GM18909 (cell line): ENCODE data around the gene SLC6A19.

Experiments
- ATAC-seq: cut with Tn5 transposase; IDR thresholded peaks from one replicate; pipeline ENCODE4 v1.9.1; 2021; ENCODE audit warnings: mild to moderate bottlenecking; ENCODE audit not compliant: unreplicated experiment, poor library complexity

Gene SLC6A19

DNA sequence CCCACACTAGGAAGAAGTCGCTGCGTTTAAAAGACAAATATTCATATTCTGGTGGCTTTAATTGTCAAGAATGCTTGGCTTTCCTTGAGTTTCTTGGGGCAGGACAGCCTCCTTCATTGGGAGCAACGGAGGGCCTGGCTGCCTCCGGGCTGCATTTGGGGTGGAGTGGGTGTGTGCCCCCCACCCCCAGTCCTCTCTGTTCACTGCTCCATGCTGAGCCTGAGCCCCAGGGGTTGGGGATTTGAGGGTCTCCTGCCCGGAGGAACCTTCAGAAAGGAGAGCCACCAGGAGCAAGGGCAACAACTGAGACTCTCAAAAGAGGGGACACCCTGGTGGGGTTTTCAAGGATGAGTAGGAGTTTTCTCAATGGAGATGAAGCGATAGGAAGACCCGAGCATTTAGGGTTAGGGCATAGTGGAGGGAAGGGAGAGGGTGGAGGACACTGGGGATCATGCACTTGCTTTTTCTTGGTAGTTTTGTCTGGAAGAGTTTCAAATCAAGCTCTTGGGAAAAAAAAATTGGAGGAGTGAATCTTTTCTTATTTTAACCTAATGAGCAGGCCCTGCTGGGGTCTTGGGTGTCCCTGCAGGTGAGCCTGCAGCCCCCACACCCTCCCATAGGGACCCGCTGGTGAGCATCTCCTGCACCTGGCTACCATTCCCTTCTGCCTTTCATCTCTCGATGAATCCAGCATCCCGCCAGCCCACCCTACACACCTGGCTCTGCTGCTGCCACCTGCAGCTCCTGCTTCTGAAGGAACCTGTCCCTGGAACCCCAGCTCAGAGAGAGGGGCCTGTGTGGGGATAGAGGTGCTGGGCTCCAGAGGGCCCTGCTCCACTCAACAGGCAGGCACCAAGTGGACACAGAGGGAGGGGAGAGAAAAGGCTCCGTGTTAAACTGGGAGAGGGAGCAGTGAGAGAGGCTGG is 4.1 kb downstream of the SLC6A19 start:
- no peak for ATAC-seq

DNA sequence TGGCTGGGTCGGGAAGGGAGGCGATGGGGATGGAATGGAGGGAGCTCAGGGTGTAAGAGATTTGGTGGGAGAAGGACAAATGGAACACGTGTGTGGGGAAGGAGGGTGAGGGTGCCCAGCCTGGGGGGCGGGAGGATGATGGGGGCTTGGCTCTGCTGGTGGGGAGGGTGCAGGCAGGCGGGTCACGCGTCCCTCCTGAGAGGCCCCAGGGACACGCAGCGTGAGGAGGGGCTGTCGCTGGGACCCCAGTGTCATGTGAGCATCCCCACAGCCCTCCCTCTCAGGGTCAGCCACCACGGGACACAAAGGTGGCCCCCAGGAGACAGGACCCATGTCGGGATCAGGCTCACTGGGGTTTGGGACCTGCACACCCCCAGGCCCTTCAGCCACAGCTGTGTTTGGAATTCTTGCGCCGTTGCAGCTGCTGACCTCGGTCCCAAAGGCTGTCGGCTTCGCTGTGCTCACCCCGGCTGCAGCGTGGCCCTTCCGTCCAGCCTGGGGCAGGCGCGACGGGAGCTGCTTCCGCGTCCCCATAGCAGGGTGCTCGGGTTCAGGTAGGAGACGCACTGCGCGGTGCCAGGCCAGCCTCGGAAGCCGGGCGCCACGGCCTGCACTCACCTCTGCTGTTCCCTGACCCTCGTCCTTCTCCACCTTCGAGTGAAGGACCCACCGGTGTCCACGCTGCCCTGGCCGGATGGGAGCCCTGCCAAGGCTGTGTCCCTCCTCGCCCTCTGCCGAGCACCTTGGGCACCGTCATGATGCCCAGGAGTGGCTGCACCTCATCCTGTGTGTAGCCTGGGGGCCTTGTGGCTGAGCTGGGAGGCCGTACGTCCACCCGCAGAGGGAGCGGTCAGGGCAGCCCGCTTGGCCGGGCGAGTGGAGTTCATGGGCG is 5.4 kb downstream of the SLC6A19 start:
- no peak for ATAC-seq

DNA sequence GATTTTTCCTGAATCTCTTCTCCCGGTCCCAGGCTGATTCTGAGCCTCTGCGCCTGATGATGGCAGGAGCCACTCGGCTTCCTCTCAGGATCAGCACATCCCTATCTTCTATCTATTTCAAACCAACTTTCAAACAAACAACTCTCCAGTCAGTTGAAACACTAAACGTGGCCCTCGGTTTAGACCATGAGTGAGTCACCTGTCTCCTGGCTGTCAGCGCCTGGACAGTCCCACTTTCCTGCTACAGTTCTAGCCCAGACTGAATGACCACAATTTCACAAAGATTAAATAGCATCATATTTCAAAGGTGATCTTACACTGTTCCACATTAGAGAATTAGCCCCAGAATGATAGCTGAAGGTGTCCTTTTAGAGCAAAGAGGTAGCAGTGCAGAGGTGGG is 6.2 kb downstream of the SLC6A19 start:
- no peak for ATAC-seq

DNA sequence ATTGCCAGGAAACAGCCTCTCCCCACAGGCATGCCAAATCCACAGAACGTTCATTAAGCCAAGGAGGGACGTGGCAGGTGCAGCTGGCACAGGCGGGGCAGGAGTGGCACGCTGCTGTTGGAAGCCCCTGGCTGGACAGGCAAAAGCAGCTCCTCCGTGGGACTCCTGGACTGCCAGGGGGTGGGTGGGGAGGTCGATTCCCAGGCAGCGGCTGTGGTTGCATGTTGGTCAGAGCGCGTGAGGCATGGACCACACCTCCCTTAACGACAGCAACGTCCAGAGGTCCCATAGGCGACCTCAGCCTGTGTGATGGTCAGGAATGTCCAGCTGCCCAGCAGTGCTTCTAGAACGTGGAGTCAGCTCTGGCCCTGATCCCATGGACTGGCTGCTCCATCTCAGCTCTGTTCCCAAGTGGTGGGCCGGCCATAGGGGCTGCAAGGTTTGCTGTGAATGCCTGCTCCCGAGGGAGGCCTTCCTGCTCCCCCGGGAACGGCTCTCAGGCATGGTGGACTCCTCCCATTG is 6.9 kb downstream of the SLC6A19 start:
- no peak for ATAC-seq

DNA sequence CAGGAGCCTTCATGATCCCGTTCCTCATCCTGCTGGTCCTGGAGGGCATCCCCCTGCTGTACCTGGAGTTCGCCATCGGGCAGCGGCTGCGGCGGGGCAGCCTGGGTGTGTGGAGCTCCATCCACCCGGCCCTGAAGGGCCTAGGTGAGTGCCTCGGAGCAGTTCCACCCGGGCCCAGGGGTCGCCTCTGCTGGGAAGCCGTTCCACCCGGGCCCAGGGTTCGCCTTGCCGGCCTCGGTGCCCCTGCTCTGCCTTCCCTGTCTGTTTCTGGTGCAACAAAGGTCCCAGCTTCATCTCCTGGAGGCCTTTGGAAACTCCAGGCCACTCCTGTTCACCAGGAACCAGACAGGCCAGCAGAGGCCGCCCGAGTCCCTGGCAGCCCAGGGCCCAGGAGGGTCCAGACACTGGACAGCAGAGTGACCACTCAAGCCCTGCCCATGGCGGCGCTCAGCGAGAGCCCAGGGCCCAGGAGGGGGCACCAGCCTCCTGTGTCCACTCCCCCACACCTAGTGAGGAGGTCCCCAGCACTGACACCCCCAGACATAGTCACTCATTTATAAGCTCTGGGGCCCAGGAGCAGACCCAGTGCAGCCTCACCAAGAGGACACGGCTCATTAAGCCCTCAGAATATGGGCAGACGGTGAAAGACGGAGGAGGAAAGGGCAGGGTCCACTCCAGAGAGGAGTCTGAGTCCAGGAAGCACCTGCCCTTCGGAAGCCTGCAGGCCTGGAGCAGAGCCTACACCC is 7.5 kb downstream of the SLC6A19 start:
- no peak for ATAC-seq

DNA sequence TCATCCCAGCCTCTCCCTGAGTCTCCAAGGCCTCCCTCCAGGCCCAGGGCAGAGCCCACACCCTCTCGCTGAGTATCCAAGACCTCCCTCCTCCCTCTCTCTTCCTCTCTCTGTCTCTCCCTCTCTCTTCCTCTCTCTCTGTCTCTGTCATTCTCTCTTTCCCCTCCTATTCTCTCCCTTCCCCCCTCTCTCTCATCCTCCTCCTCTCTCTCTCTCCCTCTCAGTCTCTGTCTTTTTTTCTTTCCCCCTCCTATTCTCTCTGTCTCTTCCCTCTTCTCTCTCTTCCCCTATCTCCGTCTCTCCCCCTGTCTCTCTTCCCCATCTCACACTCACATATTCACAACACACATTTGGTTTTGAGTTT is 8.1 kb downstream of the SLC6A19 start:
- ATAC-seq: no peak

DNA sequence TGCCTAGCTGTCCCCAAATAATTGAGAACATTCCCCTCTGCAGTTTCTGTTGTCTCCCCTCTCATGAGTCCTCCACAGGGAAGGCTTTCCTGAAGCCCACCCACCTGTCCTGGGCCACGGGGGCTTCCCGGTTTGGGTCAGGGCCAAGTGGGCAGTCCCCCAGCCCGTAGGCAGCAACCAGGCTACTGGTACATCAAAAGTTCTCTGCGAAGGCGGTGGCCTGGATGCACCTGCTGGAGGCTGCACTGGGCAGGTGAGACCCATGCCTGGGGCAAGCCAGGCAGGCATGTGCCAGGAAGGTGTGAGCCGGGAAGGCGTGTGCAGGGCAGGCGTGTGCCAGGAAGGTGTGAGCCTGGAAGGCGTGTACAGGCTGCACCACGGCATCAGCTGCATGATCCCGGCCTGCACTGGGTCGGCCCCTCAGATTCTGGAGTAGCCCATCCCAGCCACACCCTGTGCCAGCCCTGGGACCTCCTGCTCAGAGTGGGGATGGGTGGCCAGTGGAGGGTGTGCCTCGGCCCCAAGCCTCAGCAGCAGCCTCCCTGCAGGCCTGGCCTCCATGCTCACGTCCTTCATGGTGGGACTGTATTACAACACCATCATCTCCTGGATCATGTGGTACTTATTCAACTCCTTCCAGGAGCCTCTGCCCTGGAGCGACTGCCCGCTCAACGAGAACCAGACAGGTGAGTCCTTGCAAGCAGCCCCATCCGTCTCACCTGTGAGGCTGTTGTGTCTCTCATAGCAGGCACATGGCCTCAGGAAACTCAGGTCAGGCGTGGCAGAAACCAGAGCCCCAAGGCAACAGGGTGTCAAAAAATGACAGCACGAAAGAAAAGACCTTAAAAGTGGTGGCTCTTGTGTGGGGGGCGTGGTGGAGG is 8.7 kb downstream of the SLC6A19 start:
- no peak for ATAC-seq

DNA sequence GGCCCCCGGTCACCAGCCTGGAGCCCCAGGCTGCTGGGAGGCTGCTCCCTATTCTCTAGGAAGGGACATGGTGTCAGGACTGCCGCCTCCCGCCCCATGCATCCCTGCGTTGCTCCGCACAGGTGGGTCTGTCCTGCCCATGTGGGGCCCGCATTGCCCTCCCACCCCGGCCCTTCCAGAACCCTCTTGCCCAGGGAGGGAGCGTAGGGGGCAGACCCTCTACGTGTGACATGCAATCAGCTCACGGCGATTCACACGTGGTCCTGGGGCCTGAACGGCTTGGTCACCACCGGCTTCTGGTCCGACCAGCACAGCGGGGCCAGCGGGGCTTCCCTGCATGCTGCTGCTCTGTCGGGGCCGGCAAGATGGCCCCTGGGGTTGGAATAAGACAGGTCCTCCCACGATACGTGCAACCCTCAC is 9.4 kb downstream of the SLC6A19 start:
- no peak for ATAC-seq

DNA sequence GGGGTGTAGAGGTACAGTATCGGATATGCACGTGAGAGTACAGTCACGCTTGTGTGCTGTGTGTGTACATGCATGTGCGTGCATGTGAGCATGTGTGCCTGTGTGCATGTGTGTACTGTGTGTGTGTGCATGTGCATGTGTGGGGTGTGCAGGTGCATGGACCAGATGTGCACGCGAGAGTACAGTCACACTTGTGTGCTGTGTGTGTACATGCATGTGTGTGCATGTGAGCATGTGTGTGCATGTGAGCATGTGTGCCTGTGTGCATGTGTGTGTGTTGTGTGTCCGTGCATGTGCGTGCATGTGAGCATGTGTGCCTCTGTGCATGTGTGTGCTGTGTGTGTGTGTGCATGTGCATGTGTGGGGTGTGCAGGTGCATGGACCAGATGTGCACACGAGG is 10.3 kb downstream of the SLC6A19 start:
- ATAC-seq: no peak

DNA sequence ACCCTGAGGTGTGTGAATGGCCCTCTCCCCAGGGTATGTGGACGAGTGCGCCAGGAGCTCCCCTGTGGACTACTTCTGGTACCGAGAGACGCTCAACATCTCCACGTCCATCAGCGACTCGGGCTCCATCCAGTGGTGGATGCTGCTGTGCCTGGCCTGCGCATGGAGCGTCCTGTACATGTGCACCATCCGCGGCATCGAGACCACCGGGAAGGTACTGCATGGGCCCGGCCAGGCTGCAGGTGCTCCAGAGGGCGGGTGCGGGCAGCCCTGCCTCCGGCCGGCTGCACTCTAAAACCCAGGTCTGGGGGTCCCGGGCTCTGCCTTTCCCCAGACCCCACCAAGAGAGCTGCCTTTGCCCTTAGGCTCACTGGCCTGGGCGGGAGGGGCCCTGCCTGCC is 10.9 kb downstream of the SLC6A19 start:
- ATAC-seq: no peak

DNA sequence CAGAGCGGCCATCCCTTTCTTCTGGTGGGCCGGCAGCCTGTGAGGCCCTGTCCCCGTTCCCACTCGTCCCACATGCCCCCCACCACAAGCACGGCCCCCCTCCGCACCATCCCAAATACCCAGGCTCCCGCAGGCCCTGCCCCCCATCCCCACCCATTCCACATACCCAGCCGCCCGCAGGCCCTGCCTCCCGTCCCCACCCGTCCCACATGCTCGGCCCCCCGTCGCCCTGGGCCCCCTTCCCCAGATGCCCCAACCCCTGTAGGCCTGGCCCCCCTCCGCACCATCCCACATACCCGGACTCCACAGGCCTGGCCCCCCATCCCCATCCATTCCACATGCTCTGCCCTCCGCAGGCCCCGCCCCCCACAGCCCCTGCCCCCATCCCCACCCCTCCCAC is 11.5 kb downstream of the SLC6A19 start:
- no peak for ATAC-seq

DNA sequence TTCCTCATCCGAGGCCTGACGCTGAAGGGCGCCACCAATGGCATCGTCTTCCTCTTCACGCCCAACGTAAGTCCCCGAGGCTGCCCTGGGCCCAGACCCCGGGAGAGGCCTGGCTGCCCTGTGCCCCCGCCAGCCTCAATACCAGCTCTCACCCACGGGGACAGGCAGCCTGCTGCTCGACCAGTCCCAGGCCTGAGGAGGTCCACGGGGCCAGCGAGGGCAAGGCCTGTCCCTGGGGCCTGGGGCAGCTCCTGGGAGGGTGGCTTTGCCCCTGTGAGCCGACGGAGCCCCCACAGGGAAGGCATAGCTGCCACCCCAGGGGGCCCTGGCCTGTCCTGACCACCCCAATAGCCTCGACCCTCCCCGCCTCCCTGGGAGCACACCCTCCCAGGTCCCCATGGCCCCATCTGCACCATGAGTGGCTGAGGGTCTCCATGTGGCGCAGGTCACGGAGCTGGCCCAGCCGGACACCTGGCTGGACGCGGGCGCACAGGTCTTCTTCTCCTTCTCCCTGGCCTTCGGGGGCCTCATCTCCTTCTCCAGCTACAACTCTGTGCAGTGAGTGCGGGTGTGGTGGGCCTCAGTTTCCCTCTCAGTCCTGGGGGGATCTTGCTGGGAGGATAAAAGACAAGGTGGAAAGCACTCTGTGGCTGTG is 12.2 kb downstream of the SLC6A19 start:
- no peak for ATAC-seq

DNA sequence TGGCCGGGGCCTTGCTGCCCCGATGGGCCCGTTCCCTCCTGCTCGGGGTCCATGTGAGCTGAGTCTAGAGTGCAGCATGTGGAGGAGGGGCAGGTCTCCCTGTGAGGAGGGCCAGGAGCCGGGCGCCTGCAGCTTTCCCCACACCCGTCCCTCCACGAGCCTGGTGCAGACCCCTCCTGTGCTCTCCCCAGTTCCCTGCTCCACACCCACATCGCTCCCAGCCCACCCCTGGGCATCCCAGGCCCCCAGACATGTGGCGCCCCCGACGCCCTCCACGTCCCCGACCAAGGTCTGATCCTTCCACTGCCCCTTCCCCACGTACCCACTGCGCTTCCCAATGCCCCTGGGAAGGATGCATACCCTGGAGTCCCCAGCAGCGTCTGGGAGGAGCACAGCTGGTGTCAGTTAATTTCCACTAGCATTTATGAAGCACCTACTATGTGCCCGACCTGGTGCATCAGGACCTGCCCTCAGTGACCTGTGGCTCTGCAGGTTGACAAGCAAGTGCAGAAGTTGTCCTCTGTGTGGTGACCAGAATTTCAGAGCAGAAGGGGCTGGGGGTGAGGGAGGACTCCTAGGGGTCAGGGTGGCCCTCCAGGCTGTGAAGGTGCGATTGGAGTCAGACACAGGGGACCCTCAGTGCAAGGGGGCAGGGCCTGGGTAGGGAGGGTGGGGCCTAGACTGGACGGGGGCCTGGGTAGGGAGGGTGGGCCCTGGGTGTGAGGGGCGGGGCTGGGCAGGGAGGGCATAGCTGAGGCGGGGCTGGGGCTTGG is 13.0 kb downstream of the SLC6A19 start:
- ATAC-seq: no peak

DNA sequence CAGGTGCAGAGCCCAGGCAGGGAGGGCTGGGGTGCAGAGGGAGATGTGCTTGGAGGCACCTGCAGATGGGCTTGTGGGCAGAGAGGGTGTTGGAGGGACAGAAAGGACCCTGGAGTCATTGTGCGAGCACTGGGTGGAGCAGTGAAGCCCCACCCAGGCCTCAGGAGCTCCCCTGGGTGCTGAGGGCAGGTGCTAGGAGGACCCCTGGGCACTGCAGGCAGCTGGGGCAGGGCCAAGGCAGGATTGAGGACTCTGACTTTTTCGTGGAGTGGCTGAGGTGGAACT is 13.5 kb downstream of the SLC6A19 start:
- ATAC-seq: no peak

DNA sequence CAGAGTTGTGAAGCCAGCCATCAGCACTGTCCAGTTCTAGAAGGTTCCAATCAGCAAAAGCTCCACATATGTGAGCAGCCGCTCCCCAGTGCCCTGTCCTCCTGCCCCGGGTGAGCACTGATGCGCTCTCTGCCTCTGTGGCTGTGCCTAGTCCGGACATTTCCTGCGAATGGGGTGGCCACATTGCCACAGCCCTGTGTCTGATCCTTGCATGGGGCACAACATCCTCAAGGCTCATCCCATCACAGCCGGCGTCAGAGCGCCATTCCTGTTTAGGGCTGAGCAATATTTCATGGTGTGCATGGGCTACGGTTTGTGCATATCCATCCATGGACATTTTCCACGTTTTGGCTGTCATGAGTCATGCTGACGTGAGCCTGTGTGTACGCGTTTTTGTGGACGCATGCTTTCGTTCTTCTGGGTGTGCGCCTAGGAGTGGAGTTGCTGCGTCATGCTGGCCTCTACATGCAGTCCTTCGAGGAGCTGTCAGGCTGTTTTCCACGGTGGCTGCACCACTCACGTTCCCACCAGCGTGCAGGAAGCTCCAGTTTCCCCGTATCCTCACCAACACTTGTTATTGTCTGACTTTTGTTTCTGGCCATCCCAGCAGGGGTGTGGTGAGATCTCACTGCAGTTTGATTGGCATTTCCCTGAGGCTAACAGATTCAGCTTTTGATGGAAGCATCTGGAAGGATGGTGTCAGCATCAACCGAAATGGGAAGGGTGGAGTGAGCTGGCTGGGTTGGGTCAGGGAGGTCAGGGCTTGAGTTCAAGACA is 14.1 kb downstream of the SLC6A19 start:
- no peak for ATAC-seq

DNA sequence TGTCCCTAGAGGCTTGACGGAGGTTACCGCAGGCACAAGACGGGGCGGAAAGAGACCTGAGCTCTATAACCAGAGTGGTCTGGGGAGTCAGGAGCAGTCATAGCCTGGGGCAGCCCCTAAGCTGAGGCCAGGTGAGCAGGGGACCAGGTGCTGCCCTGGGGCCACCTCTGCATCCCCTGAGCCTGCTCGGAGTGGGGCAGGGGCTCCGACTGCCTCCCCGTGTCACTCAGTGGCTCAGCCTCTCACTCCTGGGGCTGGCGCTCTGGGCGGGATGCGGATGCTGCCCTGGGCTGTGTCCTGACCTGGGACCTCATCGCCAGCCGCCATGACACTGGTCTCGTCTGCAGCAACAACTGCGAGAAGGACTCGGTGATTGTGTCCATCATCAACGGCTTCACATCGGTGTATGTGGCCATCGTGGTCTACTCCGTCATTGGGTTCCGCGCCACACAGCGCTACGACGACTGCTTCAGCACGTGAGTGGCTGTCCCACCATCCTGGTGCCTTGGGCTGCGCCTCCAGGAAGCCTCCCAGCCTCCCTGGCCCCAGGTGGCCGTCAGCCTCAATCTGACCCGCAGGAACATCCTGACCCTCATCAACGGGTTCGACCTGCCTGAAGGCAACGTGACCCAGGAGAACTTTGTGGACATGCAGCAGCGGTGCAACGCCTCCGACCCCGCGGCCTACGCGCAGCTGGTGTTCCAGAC is 15.0 kb downstream of the SLC6A19 start:
- ATAC-seq: no peak

DNA sequence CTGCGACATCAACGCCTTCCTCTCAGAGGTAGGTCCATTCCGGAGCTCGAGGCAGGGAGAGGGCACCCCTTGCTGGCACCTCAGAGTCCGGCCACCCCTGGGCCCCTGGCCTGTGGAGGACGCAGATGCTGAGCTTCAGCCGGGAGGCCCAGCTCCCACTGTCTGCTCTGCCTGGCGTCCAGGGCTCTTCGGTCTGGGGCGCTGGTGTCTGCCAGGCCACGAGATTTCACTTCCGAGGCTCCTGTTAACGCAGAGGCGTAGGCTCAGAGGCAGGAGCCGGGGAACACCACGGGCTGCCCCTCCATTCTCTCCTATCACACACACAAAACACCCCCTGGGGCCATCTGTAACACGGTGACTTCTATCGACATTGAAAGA is 15.5 kb downstream of the SLC6A19 start:
- ATAC-seq: no peak
